ENCODE data around the gene HSPA1L.
A peak's percentile ranks its signal among the peaks of the same experiment; 100 is the strongest.

HSPA1L gene

GRCh38 chr6:31780507-31781243, 34.4 kb downstream of the HSPA1L start:
- no peak for DNase-seq

- DNase-seq = no peak
Measured at GRCh38 chr6:31779908-31780307, 35.2 kb downstream of the HSPA1L start.

- DNase-seq = no peak
Measured at GRCh38 chr6:31778999-31779885, 35.8 kb downstream of the HSPA1L start.

GRCh38 chr6:31778193-31778592, 36.9 kb downstream of the HSPA1L start:
- DNase-seq = no peak

- DNase-seq = no peak
Measured at GRCh38 chr6:31777667-31778050, 37.4 kb downstream of the HSPA1L start.

- peak; percentile 89 for DNase-seq
Measured at GRCh38 chr6:31776989-31777666, 38.0 kb downstream of the HSPA1L start, which contains the start of gene VWA7. Gene VWA7 (minus strand): TSS chr6:31777328. CDS start chr6:31776779, 549 bp downstream.

GRCh38 chr6:31776485-31776988, 38.5 kb downstream of the HSPA1L start:
- DNase-seq = no peak

- DNase-seq = no peak
Measured at GRCh38 chr6:31775633-31776484, 39.2 kb downstream of the HSPA1L start.

- no peak for DNase-seq
Measured at GRCh38 chr6:31775184-31775583, 39.9 kb downstream of the HSPA1L start.

GRCh38 chr6:31771992-31772358, 43.1 kb downstream of the HSPA1L start:
- DNase-seq = no peak

GRCh38 chr6:31770860-31771259, 44.2 kb downstream of the HSPA1L start:
- no peak for DNase-seq

- DNase-seq = peak; percentile 93
Measured at GRCh38 chr6:31769684-31770371, 45.3 kb downstream of the HSPA1L start.

GRCh38 chr6:31768363-31769257, 46.5 kb downstream of the HSPA1L start:
- DNase-seq = no peak

- no peak for DNase-seq
Measured at GRCh38 chr6:31767096-31767645, 47.9 kb downstream of the HSPA1L start.

- no peak for DNase-seq
Measured at GRCh38 chr6:31765910-31766794, 48.9 kb downstream of the HSPA1L start.

GRCh38 chr6:31765559-31765909, 49.5 kb downstream of the HSPA1L start:
- DNase-seq = no peak

- no peak for DNase-seq
Measured at GRCh38 chr6:31764198-31764597, 50.9 kb downstream of the HSPA1L start.

GRCh38 chr6:31763619-31763940, 51.5 kb downstream of the HSPA1L start:
- no peak for DNase-seq

- DNase-seq = no peak
Measured at GRCh38 chr6:31762878-31763618, 52.0 kb downstream of the HSPA1L start.

Data from activated CD8-positive, alpha-beta memory T cell treated with anti-CD3 and anti-CD28 coated beads, Interleukin-2, amount 50 U/mL, for 48 hours (primary cell).